Smooth muscle cell (in vitro differentiated cells): ENCODE data around the gene SF3B4. TPM values are rescaled to one million over a fixed set of nuclear protein-coding genes. Genes with fewer than 3 reads are reported as not detected.

Experiments
- DNase-seq: peaks from one replicate; lab custom pipeline; 2025; ENCODE audit not compliant: unreplicated experiment; lab: John Stamatoyannopoulos, UW
- H2AFZ ChIP-seq: fragments of 200-600 bp; sonication (generic); 2 replicates; pipeline ENCODE4 v1.6.0; 2016; ENCODE audit warnings: antibody characterized with exemption, low read depth, mild to moderate bottlenecking
- H3F3A ChIP-seq: fragments of 200-600 bp; sonication (generic); 2 replicates; pipeline ENCODE4 v1.6.0; 2017; ENCODE audit warnings: antibody characterized with exemption, low read depth
- H3K27ac ChIP-seq: fragments of 200-600 bp; sonication (generic); 2 replicates; pipeline ENCODE4 v1.5.1; 2016; ENCODE audit warnings: low read depth, mild to moderate bottlenecking
- H3K27me3 ChIP-seq: fragments of 200-600 bp; sonication (generic); 2 replicates; pipeline ENCODE4 v1.6.1; 2016; ENCODE audit warnings: low read depth, mild to moderate bottlenecking
- H3K36me3 ChIP-seq: fragments of 200-600 bp; sonication (generic); 2 replicates; pipeline ENCODE4 v1.5.1; 2016; ENCODE audit warnings: low read depth
- H3K4me1 ChIP-seq: fragments of 200-600 bp; sonication (generic); 2 replicates; pipeline ENCODE4 v1.5.1; 2016; ENCODE audit warnings: low read depth
- H3K4me2 ChIP-seq: fragments of 200-600 bp; sonication (generic); 2 replicates; pipeline ENCODE4 v1.6.0; 2016; ENCODE audit warnings: mild to moderate bottlenecking
- H3K4me3 ChIP-seq: fragments of 200-600 bp; sonication (generic); 2 replicates; pipeline ENCODE4 v1.5.1; 2016; ENCODE audit warnings: mild to moderate bottlenecking
- H3K79me2 ChIP-seq: fragments of 200-600 bp; sonication (generic); 2 replicates; pipeline ENCODE4 v1.6.0; 2016; ENCODE audit warnings: low read depth, mild to moderate bottlenecking
- H3K9ac ChIP-seq: fragments of 200-600 bp; sonication (generic); 2 replicates; pipeline ENCODE4 v1.6.0; 2016; ENCODE audit warnings: low read depth
- H3K9me3 ChIP-seq: fragments of 200-600 bp; sonication (generic); replicated peaks from 2 replicates; pipeline ENCODE4 v1.5.1; 2016; ENCODE audit warnings: low read depth
- H4K20me1 ChIP-seq: fragments of 200-600 bp; sonication (generic); 2 replicates; pipeline ENCODE4 v1.6.0; 2016; ENCODE audit warnings: low read depth
- CTCF ChIP-seq: fragments of 200-600 bp; sonication (generic); IDR thresholded peaks from 2 replicates; pipeline ENCODE4 v1.5.1; 2017; ENCODE audit warnings: borderline replicate concordance, mild to moderate bottlenecking, antibody characterized with exemption; ENCODE audit not compliant: insufficient read depth, poor library complexity, severe bottlenecking
- WGBS: methylation state at CpG from one replicate; pipeline ENCODE4 v1.1.7; 2016; ENCODE audit warnings: low lambda C conversion rate; 5-methylcytosine and 5-hydroxymethylcytosine counted together
- polyA plus RNA-seq: library from polyadenylated mRNA; unstranded; fragments of >200 nt; fragmentation: Nextera tagmentation; extraction: Ambion mirVana; gene quantifications from 2 replicates; pipeline ENCODE4 v1.2.1, GENCODE V29; 2016
- total RNA-seq: library from RNA; depleted of rRNA; stranded (reverse); fragments of >200 nt; gene quantifications from 2 replicates; pipeline ENCODE4 v1.2.3, GENCODE V29; 2014

SF3B4 gene
- total and polyA plus RNA-seq, 2 experiments from 2014 or later = 27.3 to 72.9 TPM

GRCh38 chr1:149914545-149914944 lies 13.1 kb downstream of the SF3B4 start:
- 91% methylated on average over 1 of the region's 1 CpG for WGBS
- no peak overlapping the region for H3K4me3 ChIP-seq

GRCh38 chr1:149906570-149907075 lies 21.0 kb downstream of the SF3B4 start:
- no peaks in the 10 kb centered on the region for H3K79me2 ChIP-seq
- no peak overlapping the region for H3K9ac ChIP-seq
- no peaks in the 10 kb centered on the region for H4K20me1 ChIP-seq
- no peaks in the 10 kb centered on the region for H3K36me3 ChIP-seq
- H3K4me2 ChIP-seq = no peak overlapping the region
- H3K27ac ChIP-seq = no peak overlapping the region
- H3K4me1 ChIP-seq = no peaks in the 10 kb centered on the region
- H3K4me3 ChIP-seq = no peak overlapping the region
- no peaks in the 10 kb centered on the region for H3F3A ChIP-seq
- no peak for TF ChIP-seq CTCF
- 84% methylated on average over 10 of the region's 10 CpGs for WGBS
- no peaks in the 10 kb centered on the region for H3K27me3 ChIP-seq
- DNase-seq = no peak
- no peaks in the 10 kb centered on the region for H3K9me3 ChIP-seq
- H2AFZ ChIP-seq = no peak overlapping the region

More at GRCh38 chr1:149914545-149914944, 13.1 kb downstream of the SF3B4 start:
- no peak for TF ChIP-seq CTCF
- Histone ChIP-seq H3K4me2 (no peak overlapping the region), H3K9ac (no peak overlapping the region), H3K4me1 (peaks cover 12% of the 10 kb centered on the region), H3K79me2 (peaks cover 8% of the 10 kb centered on the region), H3K27ac (no peak overlapping the region), H3K27me3 (no peaks in the 10 kb centered on the region), H4K20me1 (no peaks in the 10 kb centered on the region), H2AFZ (no peak overlapping the region), H3K36me3 (no peaks in the 10 kb centered on the region), H3F3A (no peaks in the 10 kb centered on the region), H3K9me3 (no peaks in the 10 kb centered on the region)
- no peak for DNase-seq

- Histone ChIP-seq H3K4me1 (no peaks in the 10 kb centered on the region), H3K4me3 (no peak overlapping the region), H3K79me2 (no peaks in the 10 kb centered on the region), H3K9ac (no peak overlapping the region), H3K36me3 (no peaks in the 10 kb centered on the region), H3K27me3 (no peaks in the 10 kb centered on the region), H3K27ac (no peak overlapping the region), H4K20me1 (no peaks in the 10 kb centered on the region), H2AFZ (no peak overlapping the region), H3K9me3 (no peaks in the 10 kb centered on the region), H3F3A (no peaks in the 10 kb centered on the region), H3K4me2 (no peak overlapping the region)
- DNase-seq = no peak
- 84% methylated on average over 5 of the region's 5 CpGs for WGBS
- TF ChIP-seq CTCF = no peak
Measured at GRCh38 chr1:149903836-149904491, 23.6 kb downstream of the SF3B4 start.
